ENCODE data around the gene APOM.

- TF ChIP-seq CTCF (conservative IDR thresholded peaks at IDR 0.05; ENCODE audit: low read depth, low read length), result no peak
- no peak for TF ChIP-seq BHLHE40 (IDR thresholded peaks at IDR 0.05; ENCODE audit: low read depth, low read length)
Observed at GRCh38 chr6:31626952-31627351, 28.7 kb upstream of the APOM start.

All from IMR-90 (cell line).